ENCODE data around the gene ZMYND8. TPM values are rescaled to one million over a fixed set of nuclear protein-coding genes. Genes with fewer than 3 reads are reported as not detected.

The ZMYND8 gene
- total RNA-seq, 1 experiment from 2014 or later, result 50.7 TPM

- ATAC-seq, result no peak
Observed at GRCh38 chr20:47160240-47160639, 196.3 kb downstream of the ZMYND8 start.

More at GRCh38 chr20:47160240-47160639, 196.3 kb downstream of the ZMYND8 start:
- H3K4me1 ChIP-seq (ENCODE audit: control insufficient read depth, insufficient read depth, low read length), result no peaks in the 10 kb centered on the region
- in situ Hi-C loops (cut with HindIII; ENCODE audit: low pct_unique_long_range_greater_than_20kb, low sequenced_read_pairs), result no loop called here
- ChIA-PET CTCF (no interaction called here), POLR2A (no interaction called here)
- H3K27me3 ChIP-seq (ENCODE audit: control insufficient read depth, insufficient read depth, low read length), result no peaks in the 10 kb centered on the region
- no peaks in the 10 kb centered on the region for H3K36me3 ChIP-seq (ENCODE audit: control insufficient read depth, insufficient read depth, low read length)
- no peak for TF ChIP-seq TCF7L2 (IDR thresholded peaks at IDR 0.05; ENCODE audit: low read depth, low read length)
- no peak for TF ChIP-seq POLR2AphosphoS5 (IDR thresholded peaks at IDR 0.05; ENCODE audit: low read depth, low read length)
- TF ChIP-seq REST (IDR thresholded peaks at IDR 0.05; ENCODE audit: insufficient read depth in 1 of 2, low read depth in 2 of 2, low read length in 1 of 2), result no peak
- no peak for TF ChIP-seq CTCF (IDR thresholded peaks at IDR 0.05)
- TF ChIP-seq SIN3A (IDR thresholded peaks at IDR 0.05; ENCODE audit: borderline replicate concordance, insufficient read depth, low read depth, low read length), result no peak
- intact Hi-C loops (cut with micrococcal nuclease; ENCODE audit: unreplicated experiment), result no loop called here
- DNase-seq (ENCODE audit: low read depth, low spot score), result no peak
- BruUV-seq (replicated peaks), result no TSS peak
- H3K4me3 ChIP-seq (ENCODE audit: low read depth in 2 of 2, low read length in 2 of 2), result no peak overlapping the region
- H3K9me3 ChIP-seq (ENCODE audit: control insufficient read depth, insufficient read depth, low read depth, low read length), result no peaks in the 10 kb centered on the region
- no peak overlapping the region for H3K27ac ChIP-seq (ENCODE audit: low read length)

Small RNA genes lying within 50 kb of the gene (microRNA-seq; reads per million reads assigned to microRNA genes)
- gene MIR3616 (ENCODE audit: unreplicated experiment), result 1.6 reads per million

Other genes with a start within 250 kb of the ZMYND8 start
- 47.7 TPM for gene NCOA3, start 145.2 kb upstream of the ZMYND8 start, total RNA-seq (2021; ENCODE audit: unreplicated experiment)

Data from Panc1 (cell line).